NCI-H2196 (cell line): ENCODE measurements around the gene GPR39.

ENCODE experiments used
- DNase-seq: peaks from one replicate; lab custom pipeline; 2025; ENCODE audit not compliant: unreplicated experiment; lab: John Stamatoyannopoulos, UW

Gene GPR39

DNA sequence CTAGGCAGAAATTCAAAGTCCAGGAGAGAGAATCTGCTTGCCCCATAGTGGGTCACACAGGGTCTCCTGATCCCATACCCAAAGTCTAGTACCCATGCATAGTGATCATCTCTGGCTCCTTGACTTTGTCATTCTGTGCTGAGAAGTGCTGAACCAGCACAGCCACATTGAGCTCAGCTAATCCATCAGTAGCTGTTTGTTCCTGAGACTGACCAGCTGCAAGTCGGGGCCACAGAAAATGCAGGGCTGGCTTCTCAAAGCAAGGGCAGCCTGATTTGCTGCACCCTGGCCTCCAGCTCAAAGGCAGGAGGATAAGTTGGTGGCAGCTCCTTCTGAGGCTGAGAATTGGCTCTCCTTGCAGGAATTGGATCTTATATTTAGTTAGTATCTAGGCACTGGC lies 181.2 kb downstream of the GPR39 start:
- no peak for DNase-seq

DNA sequence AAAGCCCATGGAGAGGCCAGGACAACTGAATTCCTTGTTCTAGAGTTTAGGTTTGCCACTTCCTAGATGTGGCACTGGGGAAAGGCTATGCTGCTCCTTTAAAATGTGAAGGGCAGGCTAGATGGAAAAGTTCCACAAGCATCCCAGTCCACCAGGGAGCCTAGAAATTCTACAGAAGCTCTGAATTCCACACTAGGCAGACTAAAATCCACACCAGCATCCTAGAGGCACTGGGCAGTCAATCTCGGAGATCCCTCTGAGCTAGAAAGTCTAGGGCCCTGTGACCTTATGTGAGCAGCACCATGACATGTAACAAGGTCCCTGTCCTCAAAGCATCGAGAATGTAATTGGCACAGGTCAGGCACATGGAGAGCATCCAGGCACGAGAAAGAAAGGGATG lies 181.9 kb downstream of the GPR39 start:
- DNase-seq = no peak

DNA sequence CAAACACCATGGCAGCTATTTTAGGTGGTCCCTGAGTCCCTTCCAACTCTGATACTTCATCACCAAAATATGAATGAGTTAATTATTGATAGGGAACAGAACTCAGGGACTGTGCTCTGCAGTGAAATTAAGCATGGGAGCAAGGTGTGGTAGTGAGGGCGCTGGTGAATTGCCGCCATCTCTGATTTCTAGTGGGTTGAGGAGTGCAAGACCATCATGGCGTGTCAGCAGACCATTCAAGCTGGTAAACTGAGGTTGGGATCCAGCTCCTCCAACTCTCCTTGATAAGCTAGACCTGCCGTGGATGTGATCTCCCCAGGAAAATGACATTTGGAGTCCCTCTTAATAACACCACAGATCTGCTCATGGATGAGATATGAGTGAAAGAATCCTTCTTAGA lies 183.0 kb downstream of the GPR39 start:
- DNase-seq = no peak

DNA sequence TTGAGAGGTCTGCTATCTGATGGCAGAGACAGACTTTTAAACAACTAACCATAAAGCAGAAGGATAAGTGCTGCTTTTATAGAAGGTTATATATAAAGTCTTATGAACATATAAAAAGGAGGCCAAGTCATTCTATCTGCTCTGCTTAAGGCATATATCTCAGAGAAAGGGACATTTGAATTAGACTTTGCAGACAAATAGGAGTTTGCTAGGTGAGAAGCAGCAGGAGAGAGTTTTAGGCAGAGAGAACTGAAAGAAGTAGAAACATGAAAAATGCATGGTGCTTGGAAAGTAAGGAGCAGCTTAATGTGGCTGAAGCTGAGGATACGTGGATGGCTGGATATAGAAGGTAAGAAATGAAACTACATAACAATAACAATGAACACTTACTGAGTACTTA lies 188.0 kb downstream of the GPR39 start:
- DNase-seq = no peak

DNA sequence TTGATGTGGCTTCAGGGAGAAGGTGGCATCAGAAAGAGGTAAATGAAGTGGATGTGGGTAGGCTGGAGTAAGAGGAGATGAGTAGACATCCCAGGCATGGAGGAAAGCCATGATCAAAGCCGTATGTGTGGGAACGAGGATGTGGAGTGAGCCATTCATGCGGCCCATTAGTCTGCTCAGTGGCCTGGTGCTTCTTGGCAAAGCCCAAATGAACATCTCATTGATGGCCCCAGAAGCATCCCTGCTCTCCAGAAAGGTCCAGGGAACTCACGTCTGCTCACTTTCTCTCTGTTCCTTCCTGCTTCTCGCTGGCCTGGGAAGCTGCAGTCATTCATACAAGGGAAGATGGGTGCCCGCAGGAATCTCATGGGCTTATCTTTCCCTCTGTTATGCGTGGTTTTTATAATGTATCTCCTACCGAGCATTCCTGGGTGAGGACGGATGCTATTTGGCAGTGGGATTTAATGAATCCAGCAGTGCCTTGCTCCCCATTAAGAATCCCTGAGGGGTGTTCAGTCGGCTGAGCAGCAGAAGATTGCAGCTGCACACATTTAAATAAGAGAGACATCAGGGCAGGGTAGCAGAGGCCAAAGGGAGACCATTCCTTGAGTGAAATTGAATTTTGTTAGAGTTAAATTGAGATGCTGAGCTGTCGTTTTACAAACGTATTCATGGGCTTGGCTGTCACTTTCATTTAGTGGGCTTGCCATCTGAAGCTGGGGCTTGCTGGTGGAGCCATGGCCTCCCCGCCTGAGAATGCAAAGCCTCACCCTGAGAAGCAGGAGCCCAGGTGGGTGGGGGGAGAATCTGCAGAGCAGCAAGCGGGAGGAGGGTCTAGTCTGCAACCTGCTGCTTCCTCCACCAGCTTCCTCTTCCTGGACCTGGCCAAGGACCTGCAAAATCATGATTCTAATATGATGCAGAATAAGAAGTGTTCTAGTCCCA lies 188.9 kb downstream of the GPR39 start:
- no peak for DNase-seq

DNA sequence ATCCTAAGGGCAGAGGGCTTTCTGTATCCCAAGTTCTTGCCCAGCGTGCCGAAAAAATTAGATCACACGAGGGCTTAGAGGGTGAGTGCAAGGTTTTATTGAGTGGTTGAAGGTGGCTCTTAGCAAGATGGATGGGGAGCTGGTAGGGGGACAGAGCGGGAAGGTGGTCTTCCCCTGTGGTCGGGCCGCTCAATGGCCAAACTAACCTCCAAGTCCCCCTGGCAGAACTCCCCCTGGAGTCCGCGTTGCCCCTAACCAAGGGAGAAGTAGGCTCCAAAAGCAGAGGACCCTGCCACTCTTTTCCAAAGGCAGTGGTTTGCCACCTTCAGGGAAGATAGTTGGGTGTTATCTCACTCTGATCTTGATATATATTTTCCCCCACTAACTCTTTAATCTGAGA lies 190.0 kb downstream of the GPR39 start:
- DNase-seq = no peak

DNA sequence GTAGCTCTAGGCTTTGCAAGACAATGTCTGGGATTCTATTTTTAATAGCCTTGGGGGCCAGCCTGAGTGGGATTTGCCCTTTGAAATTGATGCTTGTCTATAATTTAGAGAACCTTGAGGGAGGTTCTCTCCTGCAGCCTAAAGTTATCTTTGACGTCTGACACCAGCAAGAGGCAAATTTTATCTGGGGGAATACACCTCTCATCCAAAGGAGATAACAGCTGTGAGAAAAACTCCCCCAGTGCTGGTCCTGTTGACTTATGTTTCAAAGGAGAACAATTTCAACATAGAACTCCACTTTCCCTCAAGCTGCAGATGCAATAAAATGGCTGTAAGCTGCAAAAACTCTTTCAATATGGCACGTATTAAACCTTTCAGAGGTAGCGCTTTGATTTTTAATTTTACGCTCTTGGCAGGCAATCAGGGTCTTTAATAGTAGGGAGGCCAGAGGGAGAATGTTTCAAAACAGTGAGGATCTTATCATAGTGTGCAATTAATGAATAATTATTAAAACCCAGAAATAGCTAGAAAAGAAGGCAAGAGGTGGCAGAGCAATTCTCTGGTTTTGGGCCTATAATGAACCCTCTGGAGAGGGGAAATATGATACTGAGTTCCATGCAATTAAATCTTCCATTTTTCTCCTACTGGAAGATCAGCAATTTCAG lies 191.0 kb downstream of the GPR39 start:
- DNase-seq = no peak

DNA sequence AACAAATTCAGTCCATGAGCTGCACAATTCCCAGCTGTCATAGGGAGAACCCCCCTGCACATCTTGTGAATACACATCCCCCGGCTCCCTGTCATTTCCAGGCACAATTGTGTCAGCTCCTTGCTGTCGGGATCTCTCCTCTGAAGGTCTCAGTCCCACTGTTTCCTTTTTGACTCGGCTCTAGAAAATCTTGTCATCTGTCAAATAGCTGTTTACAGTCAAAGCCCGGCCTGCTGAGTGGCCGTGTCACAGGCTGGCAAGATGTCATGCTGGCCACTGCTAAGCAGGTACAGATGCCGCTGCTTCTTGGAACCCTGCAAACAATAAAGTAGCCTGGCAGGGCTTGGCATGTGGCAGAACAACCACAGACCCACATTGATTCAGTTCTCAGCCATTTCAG lies 191.7 kb downstream of the GPR39 start:
- DNase-seq = peak; percentile 11

DNA sequence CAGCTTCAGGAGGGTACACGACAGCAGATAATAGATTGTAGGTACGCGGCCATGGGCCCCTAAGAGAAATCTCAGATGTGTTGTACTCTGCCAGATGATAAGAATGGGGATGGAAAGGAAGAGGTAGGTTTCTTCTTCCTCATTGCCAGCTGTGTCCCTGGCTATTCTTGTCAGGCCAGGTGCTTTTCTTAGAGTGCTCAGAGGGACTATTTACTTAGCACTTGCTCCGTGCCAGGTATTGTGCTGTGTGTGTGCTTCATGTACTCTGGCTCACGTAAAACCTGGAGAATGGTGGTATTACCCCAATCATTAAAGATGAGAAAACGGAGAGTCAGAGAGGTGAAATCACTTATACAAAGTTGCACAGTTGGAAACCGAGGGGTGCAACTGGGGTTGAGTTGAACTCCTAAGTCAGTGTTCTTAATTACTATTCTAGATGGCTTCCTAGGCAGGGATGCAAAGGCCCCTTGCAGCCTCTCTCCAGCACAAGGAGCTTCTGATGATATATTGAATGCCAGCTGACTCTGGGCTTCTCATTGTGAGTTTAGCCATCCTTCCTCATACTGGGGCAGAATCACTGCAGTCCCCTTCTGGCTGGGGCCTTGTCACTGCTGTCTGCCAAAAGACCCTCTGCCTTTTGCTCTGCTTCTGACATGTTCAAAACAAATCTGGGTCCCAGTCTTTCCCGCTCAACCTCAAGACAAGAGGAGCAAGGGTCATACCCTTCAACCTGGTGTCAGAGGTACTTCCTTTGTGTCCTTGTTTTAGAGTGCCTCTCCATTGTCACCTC lies 192.7 kb downstream of the GPR39 start:
- DNase-seq = peak; percentile 28

DNA sequence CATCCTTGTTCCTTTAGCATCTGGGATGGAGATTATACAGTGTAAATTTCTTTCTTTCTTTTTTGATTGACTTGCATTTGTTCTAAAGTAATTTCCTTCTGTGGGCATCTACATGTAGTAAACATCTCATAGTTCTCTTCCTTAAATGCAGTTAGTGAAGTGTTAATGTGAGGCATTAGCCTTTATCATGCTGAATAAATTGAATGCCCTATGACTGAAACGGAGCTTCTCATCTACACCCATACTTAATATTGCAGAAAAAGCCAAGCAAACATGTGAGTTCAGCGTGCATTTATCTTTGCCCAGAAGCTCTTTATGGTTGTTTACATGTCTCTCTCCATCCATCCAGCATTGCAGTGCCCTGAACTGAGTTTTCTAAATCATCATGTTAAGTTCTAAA lies 195.1 kb downstream of the GPR39 start:
- no peak for DNase-seq

DNA sequence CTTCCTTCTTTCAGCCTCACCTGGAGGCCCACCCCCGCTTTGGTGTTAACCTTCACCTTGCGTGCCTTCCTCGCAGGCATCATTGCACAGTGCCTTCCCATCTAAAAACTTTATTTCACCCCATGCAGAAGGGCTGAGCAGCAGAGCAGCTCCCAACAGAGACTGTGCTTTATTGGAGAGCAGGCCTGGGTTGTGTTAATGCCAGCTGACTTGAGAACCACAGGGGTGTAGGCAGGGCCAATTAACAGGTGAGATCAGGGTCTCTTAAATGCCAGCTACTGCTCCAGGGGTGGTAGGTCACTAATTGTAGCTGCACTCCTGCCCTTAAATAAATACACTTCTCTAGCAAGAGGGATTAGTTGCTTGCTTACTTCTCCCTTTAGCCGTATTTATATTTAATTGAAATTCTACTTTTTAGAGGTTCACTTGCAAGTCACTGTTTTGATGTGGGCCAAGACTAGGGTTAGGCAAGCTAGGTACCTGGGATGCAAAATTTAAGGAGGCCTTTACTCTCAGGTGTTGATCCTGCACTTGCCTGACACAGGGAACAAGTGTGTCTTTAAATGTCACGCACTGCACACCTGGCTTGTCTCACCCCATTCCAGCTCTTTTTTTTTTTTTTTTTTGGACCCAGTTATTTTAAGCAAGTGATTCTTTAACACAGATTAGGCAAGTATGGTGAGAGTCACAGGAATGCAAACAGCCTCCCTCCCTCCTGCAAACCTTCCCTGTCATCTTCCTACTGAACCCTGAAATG lies 198.9 kb downstream of the GPR39 start:
- DNase-seq = no peak

DNA sequence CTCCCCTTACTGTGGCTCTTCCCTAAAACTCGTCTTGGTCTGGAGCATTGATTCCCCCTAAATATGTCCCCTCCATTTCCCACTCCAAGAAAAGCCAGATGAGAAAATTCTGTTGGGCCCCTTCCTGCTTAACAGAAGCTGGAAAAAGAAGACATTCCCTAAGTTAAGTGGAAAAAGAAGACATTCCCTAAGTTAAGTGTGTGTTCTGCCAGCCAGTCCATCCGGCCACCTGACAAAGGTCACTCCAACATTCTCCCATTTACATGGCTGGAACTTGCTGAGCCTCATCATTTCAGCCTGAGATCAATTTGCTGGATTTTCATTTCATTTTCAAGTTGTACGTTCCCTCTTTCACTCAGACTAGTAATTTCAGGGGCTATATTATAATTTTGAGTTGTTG lies 201.4 kb downstream of the GPR39 start:
- DNase-seq = no peak

DNA sequence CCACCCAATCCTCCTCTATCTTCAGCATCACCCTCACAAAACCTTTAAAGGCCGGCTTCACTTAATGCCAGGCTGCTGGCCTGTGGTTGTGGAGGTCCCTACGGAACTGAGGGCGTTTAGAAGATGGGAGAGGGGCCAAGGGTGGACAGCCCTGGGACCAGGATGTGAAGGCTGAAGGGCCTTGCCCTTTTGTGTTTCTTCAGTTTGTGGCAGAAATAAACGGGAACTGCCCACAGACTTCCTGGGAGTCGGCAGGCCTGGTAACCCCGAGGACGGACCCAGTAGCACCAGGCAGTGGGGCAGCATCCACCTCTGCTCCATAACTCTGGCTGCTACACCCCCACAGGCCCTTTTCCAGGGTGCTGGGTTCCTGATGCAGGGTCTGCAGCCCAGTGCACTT lies 202.1 kb downstream of the GPR39 start:
- DNase-seq = no peak

DNA sequence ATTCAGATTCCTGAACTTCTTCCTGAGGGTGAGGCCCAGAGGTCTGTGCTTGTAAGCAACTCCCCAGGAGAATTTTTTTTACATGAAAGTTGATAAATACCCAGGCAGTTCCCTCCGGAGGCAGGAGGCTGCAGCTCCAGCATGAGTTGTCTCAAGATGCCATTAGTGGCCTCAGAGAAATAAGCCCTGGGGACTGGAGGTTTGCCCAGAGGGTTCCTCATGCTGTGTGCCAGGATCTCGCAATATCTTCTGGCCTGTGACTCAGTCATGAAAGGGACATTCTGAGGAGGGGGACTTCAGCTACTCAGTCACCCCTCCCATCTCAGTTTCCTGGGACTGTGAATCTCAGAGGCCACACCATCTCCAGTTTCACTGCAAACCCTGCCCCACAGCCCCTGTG lies 203.5 kb downstream of the GPR39 start:
- DNase-seq = no peak

DNA sequence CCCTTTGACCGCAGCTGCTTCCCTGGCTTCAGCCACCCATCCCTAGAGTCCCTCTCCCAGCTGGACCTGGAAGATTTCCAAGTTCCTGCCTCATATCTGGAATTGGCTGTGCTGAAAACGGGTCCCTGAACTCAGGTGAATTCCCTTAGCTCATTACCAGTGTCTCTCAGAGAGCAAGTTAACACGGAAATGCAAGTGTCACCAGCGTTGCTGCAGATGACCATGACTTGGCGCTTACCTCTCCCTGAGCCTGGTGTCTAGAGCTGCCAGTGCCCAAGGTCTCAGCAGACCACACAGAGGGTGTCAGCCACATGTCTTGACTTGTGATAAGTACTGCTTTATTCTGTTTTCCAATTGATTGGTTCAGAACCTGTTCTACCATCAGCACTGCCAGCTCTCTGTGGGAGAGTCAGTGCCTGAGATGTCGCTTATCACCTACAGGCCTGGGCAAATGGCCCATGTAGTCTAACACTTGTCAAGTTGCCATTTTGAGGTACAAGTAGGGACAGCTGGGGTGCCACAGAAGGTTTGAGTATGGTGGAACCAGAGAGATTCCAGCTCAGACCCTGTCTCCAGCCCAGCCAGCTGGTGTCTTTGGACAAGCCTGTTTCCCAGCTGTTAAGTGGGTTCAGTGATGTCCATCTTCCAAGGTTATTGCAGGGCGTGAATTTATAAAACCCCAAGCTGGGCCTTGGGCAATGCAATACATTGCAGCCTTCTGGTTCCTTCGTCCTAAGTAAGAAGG lies 204.7 kb downstream of the GPR39 start:
- peak; percentile 65 for DNase-seq

DNA sequence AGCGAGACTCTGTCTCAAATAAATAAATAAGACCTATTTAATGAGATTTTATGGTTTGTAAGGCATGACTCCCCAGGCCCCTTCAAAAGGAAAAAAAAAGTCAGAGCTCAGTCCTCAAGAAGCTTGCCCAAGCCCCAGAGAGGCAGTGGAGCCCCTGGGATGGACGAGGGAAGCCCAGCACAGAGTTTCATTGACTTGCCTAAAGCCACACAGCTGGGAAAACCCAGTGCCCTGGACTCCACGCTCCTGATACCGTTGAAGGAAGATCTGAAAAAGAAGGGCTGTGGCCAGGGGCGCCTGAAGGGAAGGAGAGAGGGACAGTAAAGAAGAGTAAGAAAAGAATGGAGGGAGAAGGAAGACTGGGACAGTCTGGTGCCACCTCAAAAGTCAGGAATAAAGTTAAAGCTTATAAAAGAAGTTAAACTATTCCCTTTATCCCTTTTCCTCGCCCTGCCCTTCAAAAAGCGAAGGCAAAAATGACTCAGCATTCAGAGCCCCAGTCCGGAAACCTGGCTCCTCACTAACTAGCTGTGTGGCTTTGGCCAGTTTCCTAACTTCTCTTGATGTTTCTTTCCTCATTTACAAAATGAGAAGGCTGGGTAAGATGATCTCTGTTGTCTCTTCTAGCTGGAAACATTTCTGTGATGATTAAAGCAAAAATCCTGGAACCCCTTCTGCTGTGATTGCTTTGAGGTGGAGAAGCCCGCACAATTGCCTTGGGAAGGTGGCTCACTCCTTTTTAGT lies 206.7 kb downstream of the GPR39 start:
- DNase-seq = no peak

DNA sequence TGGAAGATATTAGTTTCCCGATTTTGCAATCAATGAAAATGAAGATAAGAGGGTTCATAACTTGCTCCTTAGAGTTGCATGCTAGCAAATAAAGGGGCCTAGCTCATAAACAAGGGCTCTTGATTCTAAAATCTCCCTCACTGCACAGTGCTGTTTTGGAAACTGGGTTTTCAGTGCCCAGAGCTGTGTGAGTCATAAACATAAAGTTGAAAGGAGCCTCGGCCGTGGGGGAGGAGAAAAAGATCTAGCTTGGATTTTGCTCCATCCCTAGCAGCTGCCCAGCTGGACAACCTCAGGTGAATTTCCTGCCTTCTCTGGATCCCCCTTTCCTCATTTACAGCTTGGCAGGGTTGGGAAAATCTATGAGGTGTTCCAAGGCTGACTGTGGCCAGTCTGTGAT lies 210.9 kb downstream of the GPR39 start:
- DNase-seq = no peak

DNA sequence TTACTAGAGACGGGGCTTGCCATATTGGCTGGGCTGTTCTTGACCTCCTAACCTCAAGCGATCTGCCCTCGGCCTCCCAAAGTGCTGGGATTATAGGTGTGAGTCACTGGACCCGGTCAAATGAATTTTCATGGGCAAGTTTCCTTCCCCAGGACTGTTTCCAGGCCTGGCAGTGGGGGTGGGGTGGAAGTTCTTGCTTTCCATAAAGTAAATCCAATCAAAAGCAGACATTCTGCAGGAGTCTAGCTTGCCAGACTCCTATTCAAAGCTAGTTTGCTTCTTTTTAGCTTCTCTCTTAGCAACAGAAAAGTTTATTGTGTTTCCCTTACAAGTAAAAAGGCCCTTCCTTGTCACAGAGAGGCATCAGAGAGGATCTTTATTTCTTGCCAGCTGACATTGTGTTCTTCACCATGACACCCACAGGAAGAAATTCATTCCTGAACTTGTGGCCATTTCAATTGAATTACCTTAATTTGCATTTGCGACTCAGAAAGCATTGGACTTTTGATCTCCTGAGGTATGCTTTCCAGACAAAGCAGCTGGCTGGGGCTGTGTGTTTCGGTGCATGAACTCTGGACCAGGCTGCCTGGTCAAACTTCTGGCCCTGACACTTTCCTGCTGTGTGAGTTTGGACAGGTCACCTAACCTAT lies 215.5 kb downstream of the GPR39 start:
- DNase-seq = no peak

DNA sequence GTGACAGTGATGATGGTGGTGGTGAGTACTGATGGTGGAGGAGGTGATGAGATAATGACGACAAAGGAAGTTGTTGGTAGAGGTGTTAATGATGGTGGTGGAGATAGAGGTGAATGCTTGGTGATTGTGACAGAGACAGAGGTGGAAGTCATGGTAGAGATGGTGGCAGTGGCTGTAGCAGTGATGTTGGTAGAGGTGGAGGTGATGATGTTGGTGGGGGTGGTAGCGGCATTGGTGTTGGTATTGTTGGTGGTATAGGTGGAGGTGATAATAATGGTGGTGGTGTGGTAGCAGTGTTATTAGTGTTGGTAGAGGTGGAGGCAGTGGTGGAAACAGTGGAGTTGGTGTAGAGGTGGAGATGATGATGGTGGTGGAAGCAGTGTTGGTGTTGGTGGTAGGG lies 217.0 kb downstream of the GPR39 start:
- DNase-seq = no peak
